CD4-positive, alpha-beta T cell treated with Interleukin-21 for 1 hour (primary cell): ENCODE results near the gene IL1A.
A peak's percentile ranks its signal among the peaks of the same experiment; 100 is the strongest.

Experiments
- DNase-seq: peaks from one replicate; pipeline ENCODE4 v3.0.0-alpha.2; 2020

Gene IL1A

DNA sequence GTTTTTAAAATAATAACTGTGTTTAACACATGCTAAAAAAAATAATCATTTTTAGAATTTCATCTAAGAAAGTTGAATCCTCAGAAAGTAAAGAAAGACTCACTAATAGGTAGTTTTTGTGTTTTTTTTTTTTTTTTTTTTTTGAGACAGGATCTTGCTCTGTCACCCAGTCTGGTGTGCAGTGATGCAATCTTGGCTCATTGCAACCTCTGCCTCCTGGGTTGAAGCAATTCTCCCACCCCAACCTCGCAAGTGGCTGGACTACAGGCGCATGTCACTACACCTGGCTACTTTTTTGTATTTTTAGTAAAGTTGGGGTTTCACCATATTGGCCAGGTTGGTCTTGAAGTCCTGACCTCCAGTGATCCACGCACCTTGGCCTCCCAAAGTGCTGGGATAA, 27.0 kb downstream of the IL1A start:
- no peak for DNase-seq

DNA sequence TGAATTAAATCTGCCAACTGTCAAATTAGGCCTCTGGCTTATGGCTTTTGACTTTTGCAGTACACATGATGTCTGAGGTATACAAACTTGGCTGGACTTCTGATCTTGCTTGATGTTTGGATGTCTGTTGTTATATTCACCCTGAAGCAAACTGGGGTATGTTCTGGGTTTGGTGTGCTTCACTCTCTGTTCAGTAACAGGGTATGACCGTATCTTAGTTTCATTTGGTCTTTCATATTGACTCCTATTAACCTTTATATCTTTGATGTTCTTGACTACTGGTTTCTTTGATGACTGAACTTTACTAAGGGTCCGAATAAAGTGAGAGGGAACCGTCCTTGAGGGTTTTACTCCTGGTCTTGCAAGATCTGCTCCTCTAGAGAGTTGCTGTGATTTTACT, 28.1 kb downstream of the IL1A start:
- DNase-seq = no peak

DNA sequence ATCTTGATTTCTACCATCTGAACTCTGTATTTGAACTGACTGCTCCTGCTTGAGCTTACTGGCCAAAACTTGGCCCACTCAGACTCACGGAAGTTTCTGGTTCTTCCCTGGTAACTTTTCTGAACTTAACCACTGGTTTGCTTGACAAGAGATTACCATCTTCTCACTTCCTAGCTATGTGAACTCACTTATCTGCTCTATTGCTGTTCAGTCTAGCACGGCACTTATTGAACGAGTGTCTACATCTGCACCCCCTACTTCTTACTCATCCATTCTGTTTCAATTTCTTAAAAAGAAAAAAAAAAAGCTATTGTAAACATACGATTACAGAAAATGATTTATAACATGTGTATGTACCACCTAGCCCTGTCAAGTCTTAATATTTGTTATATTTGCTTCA, 28.8 kb downstream of the IL1A start:
- no peak for DNase-seq

DNA sequence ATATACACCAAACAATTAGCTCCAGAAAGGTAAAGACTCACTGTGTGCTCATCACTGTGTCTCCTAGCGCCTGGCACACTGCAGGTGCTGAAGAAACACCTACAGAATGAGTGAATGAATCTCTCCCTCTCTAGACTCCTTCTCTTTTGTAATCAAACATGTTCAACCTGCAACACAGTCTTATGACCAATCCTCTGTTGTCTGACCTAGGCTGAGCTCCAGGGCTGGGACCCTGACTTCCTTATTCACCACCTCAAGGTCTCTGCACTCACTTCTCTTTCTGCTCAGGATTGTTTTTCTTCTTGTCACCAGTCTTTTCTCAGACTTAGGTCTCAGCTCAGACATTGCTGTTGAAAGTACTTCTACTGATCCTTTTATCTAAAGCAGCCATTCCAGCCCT, 29.7 kb downstream of the IL1A start:
- no peak for DNase-seq

DNA sequence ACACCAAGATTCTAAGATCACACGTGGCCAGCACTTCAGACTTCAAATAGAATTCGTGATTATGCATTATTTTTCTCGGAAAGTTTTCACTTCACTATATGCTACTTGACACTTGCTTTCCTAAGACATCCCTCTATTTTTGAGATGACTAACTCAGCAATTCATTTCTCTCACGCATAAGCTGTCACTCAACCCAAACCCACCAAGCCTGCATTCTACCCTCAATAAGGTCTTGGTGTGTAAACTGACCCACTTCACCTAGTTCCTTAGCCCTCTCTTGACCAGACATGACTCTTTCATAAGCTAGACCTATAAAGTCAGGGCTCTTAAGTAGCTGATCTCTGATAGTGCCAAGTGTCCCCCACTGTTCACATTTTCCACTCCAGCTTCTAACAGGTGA, 31.6 kb downstream of the IL1A start:
- DNase-seq = no peak

DNA sequence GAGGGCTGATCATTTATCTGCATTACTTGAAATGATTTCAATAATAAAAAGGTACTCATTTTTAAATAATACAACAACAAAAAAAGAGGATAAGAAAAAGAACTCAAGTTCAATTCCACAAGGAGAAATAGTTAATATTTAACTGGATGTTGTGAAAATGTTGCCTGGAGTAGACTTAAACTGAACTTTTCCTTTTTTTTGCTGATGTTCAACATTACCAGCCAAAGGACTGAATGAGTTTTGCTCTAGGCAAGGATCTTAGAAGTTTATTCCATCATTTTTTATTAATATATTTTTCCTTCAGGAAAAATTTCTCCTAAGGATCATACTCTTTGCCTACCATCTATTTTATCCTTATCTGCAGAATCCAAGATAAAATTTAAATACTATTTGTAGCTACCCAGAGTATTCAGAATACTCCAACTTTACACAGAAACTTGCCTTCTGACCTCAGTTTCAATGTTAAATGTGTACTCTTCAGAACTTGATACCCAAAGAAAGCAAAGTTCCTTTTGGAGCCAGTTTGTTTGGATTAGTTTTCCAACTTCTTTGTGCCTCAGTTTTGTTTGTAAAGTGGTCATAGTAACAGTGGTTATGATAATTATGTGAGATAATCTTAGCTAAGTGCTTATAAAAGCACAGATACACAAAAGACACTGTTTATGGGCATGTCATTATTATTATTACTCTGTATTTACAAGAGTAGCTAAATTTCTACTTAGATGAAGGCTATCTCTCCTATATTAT, 32.7 kb downstream of the IL1A start:
- DNase-seq = no peak

DNA sequence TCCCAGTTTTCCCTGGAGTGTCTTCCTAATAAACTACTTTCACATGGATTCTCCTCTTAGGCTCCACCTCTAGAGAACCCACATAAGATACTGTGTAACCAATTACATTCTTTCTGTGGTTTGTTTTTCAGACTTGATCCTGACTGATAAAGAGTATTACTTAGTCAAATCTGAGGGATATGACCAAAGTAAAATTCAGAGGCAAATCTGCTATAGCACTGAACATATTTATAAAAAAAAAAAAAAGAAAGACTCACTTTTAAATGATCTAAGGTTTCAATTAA, 33.8 kb downstream of the IL1A start:
- DNase-seq = no peak

DNA sequence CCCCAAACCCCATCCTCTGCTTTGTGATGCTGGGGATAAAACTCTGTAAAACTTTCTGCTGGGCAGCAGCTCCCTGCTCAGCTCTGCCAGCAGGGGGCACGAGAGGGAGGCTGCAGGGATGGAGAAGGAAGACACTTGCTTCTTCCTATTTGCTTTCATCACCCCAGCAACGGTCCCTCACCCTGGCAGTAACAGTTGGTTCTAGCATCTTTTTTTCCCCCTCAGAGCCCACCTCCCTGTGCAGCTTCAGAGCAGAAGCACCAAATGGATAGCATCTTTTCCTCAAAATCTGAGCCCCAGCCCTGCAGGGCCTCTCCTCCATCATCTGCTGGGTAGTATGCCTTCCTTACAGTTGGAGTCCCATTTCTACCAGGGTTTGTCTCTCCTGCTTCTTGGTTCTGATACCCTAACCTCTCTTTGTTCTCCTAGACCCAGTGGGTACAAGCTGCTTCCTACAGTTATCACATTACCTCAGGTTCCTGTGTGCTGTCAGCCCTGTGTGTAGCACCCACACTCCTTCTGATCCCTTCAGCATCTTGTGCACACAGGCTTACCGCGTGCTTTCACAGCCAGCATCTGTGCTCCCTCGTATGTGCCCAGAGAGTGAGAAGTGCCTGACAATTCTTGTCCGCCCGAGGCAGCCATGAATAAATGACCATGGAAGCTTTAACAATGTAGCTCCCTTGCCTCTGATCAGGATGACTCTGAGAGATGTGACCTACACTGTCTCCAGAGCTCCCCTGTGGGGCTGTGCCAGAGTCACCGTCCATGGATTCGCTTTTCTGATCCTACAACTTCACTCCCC, 34.3 kb downstream of the IL1A start:
- DNase-seq = peak; percentile 85

DNA sequence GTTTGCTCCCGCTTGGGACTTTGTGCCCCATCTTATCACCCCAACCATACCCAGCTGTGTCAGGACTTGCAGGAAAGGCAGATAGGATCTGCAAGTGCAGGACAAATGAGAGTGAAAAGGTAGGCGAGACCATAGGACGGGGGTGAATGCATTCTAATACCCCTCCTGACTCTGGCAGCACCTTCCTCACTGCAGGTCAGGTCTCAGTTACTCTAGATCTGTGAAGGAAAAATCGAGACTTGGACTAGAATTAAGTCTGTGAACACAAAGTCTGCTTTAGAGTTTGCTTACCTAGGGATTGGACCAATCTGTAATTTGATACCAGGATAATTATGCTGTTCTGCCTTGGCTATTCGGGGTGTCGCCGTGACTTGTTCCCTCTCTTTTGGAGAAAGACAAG, 43.8 kb downstream of the IL1A start:
- DNase-seq = no peak

DNA sequence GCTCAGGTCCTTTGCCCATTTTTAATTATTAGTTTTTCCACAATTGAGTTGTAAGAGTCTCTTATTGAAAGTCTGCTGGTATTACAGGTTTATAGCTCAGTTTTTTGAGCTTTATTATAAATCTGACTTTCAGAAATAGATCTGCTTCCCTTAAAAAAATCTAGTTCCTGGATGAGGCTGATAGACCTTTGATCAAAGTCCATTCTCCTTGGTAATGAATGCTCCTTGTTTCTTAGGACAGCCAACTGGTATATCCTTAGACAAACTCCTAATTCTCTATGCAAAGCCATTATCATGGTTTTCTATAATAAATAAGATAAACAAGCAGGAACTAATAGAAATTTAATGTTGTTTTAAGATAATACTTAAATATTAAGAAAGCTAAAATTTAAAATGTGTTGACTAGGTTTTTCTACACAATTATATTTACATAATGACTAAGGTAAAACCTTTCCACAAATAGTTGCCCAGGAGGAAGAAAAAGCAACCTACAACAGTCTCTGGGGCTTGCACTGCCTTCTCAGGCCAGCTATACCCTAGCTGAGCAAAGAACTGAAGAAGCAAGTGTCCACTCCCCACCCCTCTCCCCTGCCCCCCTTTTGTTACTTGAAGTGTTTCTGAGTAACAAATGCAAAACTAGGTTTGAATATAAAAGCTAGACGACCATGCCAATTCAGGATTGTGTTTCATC, 46.6 kb downstream of the IL1A start:
- DNase-seq = no peak

DNA sequence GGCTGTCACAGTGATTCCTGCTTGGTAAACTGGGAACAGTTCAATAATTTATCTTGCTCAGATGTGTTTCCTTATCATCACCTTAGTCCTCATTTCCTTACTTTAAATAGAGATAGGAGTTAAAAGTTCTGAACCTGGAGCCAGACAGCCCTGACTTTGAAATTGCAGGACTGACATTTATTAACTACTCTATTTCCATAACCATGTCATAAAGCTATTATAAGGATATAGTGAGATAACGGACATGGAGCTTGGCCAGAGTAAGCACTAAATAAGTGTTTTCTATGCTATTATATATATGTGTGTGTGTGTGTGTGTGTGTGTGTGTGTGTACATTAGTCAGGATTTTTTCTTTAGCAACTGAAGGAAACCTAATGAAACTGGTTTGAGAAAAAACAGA, 50.4 kb downstream of the IL1A start:
- no peak for DNase-seq

DNA sequence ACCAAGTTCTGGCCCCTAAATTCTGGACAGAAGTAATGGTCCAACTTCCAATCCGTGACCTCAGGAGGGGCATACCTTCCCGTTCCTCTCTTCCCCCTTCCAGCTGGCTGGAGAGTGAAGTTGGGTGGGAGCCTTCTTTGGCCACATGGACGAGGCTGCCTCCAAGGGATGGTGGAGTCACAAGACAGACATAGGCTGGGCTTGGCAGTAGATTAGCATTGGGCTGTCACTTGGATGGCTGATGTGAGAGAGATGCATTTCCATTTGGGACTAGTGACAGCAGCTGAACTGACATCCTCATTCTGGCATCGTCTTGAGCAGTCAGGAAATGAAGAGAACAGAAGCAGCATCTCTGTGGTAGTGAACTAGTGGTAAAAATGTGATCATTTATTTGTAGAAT, 50.8 kb downstream of the IL1A start:
- no peak for DNase-seq

DNA sequence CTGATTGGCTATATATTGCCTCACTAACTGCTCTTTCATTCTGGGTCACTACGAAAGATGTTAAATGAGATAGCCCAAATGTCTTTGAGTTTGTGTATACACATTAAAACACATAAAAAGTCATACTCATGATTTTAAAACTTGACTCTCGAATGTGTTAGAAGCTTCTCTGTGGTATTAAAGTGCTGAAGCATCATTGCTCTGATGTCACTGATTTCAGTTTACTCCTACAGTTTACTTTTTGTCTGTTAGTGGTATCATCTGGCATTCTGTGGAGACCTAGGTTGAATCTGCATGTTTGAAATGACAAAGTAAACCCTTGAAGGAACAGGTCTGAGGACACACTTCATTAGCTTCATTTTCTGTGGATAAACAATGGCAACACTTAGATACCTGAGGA, 52.8 kb downstream of the IL1A start:
- DNase-seq = no peak

DNA sequence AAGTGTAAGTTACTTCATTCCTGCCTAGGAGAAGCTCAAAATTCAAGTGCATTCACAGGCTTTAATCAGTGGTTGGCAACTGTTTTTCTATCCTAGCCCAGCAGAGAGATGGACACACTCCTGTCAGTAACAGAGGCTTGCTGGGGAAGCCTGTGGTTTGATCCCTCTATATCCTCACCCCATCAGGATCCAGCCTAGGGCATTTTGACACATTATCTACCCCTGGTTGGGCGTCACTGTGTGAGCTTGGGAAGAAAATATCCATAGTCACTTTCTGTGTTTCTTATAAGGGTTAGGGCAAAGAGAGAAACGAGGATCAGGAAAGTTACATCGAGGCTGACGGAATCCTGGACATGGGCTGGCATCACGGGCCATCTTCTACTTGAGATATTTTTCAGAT, 53.5 kb downstream of the IL1A start:
- no peak for DNase-seq

DNA sequence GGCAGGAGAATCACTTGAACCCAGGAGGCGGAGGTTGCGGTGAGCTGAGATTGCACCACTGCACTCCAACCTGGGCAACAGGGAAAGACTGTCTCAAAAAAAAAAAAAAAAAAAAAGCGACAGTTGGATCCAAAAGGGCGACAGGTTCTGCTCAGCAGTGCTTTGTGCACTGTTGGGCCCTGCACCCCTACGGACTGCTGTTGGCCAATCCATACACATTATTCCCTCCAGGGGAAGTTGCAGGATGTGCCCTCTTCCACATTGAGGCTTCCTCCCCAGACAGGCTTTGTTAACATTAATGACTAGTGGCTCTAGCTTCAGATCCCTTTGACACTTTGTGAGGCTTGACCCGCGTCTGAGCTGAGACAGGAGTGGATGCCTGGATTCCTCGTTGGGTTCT, 54.1 kb downstream of the IL1A start:
- no peak for DNase-seq

DNA sequence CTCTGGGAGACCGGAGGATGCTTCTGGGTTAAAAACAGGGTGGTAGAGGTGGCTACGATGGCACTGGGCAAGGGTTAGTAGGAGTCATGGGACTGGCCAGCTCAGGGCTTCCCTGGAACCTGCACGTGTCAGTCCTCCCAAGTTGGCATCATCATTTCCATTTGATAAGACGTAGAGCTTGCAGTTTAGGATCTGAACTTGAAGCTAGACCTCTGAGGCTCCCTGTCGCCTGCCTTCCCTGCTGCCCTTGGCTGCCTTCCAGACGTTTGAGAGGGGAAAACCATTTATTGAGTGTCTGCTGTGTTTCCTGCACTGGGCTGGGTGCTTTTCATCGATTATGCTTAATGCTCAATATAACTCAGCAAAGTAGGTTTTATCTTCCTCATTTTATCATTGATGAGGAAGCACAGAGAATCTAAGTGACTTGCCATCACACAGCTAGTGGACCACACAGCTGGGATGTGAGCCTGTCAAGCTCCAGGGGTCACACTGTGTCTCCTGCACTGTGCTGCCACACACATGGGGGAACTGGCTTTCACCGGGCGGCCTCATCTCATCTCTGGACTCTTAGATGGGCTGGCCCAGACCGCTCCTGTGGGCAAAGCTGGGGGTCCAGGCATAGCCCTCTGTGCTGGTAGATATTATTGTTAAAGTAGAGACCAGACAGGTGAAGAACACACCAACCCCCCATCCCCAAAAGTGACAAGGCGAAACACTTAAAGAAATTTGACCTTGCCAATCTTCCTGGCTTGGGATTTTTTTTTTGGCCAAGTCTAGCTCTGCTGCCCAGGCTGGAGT, 55.7 kb downstream of the IL1A start:
- DNase-seq = no peak

DNA sequence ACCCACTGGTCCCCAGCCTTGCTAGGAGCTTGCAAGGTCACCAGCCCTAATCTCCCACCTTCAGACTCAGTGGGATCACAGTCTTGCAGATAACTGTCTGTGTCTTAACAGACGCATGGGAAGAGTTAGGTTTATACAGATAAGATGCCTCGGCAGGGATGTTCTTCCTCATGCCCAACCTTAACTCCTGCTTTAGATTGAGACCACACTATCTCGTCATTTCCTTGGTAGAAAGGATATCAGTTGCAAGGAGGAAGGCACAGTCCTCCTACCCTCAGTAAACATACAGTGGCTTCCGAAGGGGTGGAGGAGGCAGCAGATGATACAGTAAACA, 56.3 kb downstream of the IL1A start:
- DNase-seq = no peak

DNA sequence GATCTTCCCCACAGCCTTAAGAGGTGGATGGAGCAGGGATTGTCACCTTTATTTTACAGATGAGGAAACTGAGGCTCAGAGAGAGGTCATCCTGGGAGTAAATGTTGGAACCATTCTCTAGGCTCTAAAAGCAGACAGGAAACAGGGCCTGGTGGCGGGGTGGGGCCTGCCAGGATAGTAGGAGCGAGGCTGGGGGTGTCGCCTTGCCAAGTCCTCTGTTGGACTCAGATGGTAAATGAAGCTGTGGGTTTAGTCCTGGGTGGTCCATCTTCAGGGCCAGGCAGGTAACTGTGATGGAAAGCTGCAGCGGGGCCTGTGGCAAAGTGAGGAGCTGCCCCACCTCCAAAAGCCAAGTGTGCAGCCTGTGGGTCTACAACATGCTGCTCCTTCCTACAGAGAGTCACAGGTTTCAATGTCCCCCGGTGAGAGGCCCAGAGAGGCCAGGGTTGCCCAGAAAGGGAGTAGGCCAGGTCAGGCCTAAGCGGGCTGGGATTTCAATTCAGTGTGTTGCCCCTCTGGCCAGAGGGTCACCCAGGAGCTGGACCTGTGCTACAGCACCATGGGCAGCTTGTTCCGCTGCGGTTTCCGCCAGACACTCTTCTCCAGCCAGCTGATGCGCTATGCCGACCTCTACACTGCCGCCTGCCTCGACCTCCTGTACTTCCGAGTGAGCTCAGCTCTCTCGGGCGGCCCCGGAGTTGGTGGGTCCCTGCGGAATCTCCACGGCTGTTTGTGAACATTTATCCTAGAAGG, 56.8 kb downstream of the IL1A start:
- no peak for DNase-seq

DNA sequence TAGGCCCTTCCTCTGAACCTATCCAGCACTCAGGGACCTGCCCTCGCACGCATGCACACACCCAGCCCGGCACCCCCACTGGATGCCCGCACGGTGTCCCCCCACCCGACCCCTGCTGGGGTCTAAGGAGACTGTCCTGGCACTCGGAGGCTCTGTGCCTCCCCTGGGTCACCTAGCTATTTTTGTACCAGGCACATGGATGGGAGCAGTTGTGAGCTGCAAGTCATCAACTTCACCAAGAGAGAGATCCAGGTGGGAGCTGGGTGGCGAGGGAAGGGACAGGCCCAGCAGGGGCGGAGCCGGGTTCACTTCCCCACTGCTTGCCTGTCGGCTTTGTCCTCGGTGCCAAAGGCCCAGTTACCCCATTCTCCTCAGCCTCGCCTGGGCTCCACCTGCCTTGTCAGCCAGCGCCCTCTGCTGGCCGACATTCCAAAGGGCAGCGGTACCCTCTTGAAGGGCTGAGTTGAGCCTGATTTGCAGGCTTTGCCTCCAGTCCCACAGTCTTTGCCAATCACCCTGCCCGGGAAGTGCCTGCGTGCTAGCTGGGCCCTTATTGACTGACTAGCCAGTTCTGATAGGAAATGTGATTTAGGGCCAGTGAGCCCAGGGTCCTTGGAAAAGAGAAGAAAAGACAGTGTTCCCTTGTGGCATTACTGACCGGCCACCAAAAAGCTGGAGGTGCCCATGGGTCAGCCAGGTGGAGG, 57.7 kb downstream of the IL1A start:
- peak; percentile 89 for DNase-seq

DNA sequence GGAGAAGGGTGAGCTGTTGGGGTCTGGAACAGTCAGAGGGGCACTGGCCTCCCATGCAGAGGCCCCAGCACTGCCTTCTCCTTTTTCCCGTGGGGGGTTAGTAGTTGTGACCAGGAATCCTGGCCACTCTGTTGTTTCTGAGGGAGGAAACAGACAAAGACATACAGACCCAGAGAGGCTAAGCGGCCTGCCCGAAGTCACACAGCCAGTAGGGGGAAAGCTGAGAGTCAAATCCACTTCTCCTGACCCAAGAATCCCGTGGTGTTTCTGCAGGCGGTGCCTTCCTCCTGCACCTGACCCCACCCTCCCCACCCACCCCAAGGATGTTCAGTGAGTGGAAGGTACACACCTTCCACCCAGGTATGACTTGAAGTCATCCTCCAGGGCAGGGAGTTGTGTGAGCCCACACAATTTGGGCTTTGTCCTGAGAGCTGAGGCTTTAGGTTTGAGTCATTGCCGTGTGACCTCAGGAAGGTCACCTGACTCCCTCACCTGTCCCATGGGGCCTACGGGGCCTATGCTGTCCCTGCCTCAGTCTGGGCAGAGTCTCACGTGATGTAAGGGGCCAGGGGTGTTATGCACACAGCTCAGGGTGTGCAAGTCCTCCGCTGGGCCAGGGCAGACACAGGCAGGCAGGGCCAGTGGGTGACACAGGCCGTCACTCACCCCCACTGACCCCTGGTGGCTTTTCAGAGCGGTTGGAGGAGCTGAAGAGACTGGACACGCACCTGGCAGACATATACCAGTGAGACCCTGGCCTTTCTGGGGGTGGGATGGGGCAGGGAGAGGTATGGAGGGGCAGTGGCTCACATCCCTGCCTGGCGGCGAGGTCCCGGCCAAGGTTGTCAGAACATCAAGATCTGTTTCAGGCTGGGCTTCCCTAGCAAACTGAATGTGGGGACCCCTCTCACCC, 58.5 kb downstream of the IL1A start:
- DNase-seq = no peak
